Coronary artery (tissue), 2 donors: ENCODE data around the gene CAB39L.

ENCODE experiments used
- DNase-seq: peaks from one replicate; pipeline ENCODE4 v3.0.0-alpha.2; 2017; ENCODE audit warnings: low spot score
- H3K27ac ChIP-seq, 2 donors: fragments of 200-600 bp; sonication (generic); one replicate each; pipeline ENCODE4 v1.5.1; 2016 to 2019
- H3K4me3 ChIP-seq: fragments of 200-600 bp; sonication (generic); 2 replicates; pipeline ENCODE4 v1.5.1; 2016; ENCODE audit warnings: mild to moderate bottlenecking, moderate library complexity
- CTCF ChIP-seq: fragments of 200-600 bp; sonication (generic); IDR thresholded peaks from one replicate; pipeline ENCODE4 v1.5.1; 2019; ENCODE audit warnings: antibody characterized with exemption

The CAB39L gene

GRCh38 chr13:49404703-49405020, 39.2 kb downstream of the CAB39L start:
- Histone ChIP-seq H3K4me3 (no peak overlapping the region), H3K27ac (no peak overlapping the region)
- DNase-seq, result no peak
- TF ChIP-seq CTCF, result no peak

GRCh38 chr13:49403996-49404702, 39.7 kb downstream of the CAB39L start:
- no peak for TF ChIP-seq CTCF
- Histone ChIP-seq H3K27ac (no peak overlapping the region), H3K4me3 (no peak overlapping the region)
- DNase-seq, result no peak

GRCh38 chr13:49400755-49401659, 42.9 kb downstream of the CAB39L start:
- TF ChIP-seq CTCF, result no peak
- Histone ChIP-seq H3K4me3 (peak overlapping the region; percentile 72), H3K27ac (peak overlapping the region; percentile 83)
- DNase-seq, result no peak

- Histone ChIP-seq H3K4me3 (peak overlapping the region; percentile 72), H3K27ac (peak overlapping the region; percentile 83)
- no peak for TF ChIP-seq CTCF
- no peak for DNase-seq
Measured at GRCh38 chr13:49399801-49400472, 43.9 kb downstream of the CAB39L start.

GRCh38 chr13:49395878-49396380, 47.9 kb downstream of the CAB39L start:
- peak overlapping the region; percentile 66 to 89 for H3K27ac ChIP-seq
- DNase-seq, result no peak
- no peak for TF ChIP-seq CTCF
- peak overlapping the region; percentile 43 for H3K4me3 ChIP-seq

- no peak for TF ChIP-seq CTCF
- H3K4me3 ChIP-seq, result peak overlapping the region; percentile 43
- DNase-seq, result no peak
- H3K27ac ChIP-seq, result peak overlapping the region; percentile 66 to 89
Measured at GRCh38 chr13:49395451-49395865, 48.4 kb downstream of the CAB39L start.
